ENCODE results near the gene MVB12B.
"Not testable (repeated sequence)": the region's sequence is repeated elsewhere in the genome, so short reads cannot be mapped to it uniquely, and the experiment has no call there.

Gene MVB12B

GRCh38 chr9:126527109-126527825 lies 200.6 kb downstream of the MVB12B start:
- DNase-seq, result no peak

- DNase-seq, result no peak
Measured at GRCh38 chr9:126528111-126528510, 201.5 kb downstream of the MVB12B start.

GRCh38 chr9:126528915-126529314 lies 202.3 kb downstream of the MVB12B start:
- DNase-seq, result no peak

GRCh38 chr9:126531035-126531571 lies 204.5 kb downstream of the MVB12B start:
- DNase-seq, result no peak

- DNase-seq, result no peak
Measured at GRCh38 chr9:126531591-126531990, 205.0 kb downstream of the MVB12B start.

GRCh38 chr9:126532019-126532462 lies 205.4 kb downstream of the MVB12B start:
- no peak for DNase-seq

GRCh38 chr9:126532489-126532888 lies 205.9 kb downstream of the MVB12B start:
- DNase-seq, result no peak

- no peak for DNase-seq
Measured at GRCh38 chr9:126532951-126533925, 206.6 kb downstream of the MVB12B start.

GRCh38 chr9:126533926-126534310 lies 207.3 kb downstream of the MVB12B start:
- DNase-seq, result no peak

- no peak for DNase-seq
Measured at GRCh38 chr9:126534431-126535186, 208.0 kb downstream of the MVB12B start.

- no peak for DNase-seq
Measured at GRCh38 chr9:126536131-126536530, 209.5 kb downstream of the MVB12B start.

- DNase-seq, result no peak
Measured at GRCh38 chr9:126536841-126537465, 210.3 kb downstream of the MVB12B start.

GRCh38 chr9:126538550-126538949 lies 211.9 kb downstream of the MVB12B start:
- no peak for DNase-seq

- not testable (repeated sequence) for DNase-seq
Measured at GRCh38 chr9:126540398-126540797, 213.8 kb downstream of the MVB12B start.

GRCh38 chr9:126543490-126543889 lies 216.9 kb downstream of the MVB12B start:
- DNase-seq, result no peak

- no peak for DNase-seq
Measured at GRCh38 chr9:126545106-126545505, 218.5 kb downstream of the MVB12B start.

GRCh38 chr9:126546036-126546435 lies 219.4 kb downstream of the MVB12B start:
- no peak for DNase-seq

GRCh38 chr9:126548312-126548711 lies 221.7 kb downstream of the MVB12B start:
- DNase-seq, result no peak

GRCh38 chr9:126549246-126550006 lies 222.8 kb downstream of the MVB12B start:
- no peak for DNase-seq

- DNase-seq, result no peak
Measured at GRCh38 chr9:126550891-126551351, 224.3 kb downstream of the MVB12B start.
